ENCODE results near the gene SMIM10L1. TPM values are rescaled to one million over a fixed set of nuclear protein-coding genes. Genes with fewer than 3 reads are reported as not detected.

The SMIM10L1 gene
- total RNA-seq, 1 donor from 2014 or later = 8.4 TPM

DNA sequence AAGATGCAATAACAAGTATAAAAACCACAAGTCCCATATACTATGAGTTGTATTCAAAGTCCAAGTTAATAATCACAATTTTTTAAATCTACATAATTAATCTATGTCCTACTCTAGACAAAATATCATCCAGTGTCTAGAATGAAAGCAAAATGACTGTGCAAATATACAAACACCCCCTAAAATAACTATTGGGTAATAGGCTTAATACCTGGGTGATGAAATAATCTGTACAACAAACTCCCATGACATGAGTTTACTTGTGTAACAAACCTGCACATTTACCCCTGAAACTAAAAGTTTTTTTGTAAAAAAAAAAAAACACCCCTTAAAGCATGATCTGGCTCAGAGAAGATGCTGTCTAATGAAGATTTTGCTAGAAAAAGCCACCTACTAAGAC, 11.5 kb downstream of the SMIM10L1 start:
- ATAC-seq (no peak), DNase-seq (no peak)
- Histone ChIP-seq H3K36me3 (no peaks in the 10 kb centered on the region), H3K9me3 (no peaks in the 10 kb centered on the region), H3K4me1 (no peaks in the 10 kb centered on the region), H3K27me3 (ENCODE audit: low read depth) (no peaks in the 10 kb centered on the region), H3K4me3 (no peak overlapping the region), H3K27ac (no peak overlapping the region)
- intact Hi-C loops (cut with DNase I) = no loop called here
- TF ChIP-seq, protein P1, sequence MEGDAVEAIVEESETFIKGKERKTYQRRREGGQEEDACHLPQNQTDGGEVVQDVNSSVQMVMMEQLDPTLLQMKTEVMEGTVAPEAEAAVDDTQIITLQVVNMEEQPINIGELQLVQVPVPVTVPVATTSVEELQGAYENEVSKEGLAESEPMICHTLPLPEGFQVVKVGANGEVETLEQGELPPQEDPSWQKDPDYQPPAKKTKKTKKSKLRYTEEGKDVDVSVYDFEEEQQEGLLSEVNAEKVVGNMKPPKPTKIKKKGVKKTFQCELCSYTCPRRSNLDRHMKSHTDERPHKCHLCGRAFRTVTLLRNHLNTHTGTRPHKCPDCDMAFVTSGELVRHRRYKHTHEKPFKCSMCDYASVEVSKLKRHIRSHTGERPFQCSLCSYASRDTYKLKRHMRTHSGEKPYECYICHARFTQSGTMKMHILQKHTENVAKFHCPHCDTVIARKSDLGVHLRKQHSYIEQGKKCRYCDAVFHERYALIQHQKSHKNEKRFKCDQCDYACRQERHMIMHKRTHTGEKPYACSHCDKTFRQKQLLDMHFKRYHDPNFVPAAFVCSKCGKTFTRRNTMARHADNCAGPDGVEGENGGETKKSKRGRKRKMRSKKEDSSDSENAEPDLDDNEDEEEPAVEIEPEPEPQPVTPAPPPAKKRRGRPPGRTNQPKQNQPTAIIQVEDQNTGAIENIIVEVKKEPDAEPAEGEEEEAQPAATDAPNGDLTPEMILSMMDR (IDR thresholded peaks at IDR 0.05) = no peak

DNA sequence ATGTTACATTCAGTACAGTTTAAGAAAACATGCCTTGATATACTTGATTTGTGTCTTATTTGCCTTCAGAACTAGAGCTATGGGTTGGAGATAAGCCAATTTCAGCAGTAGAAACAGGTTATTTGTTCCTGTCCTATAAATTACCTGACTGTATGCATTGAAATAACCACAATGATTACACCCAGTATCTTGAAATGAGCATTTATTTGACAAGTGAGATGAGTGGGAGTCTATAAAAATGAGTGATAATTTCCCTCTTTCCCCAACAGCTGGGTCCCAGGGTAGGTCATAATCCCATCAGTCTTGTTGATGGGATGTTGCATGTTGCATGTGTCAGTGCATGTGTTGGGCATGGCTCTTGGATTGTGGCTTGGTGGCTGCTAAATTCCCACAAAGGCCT, 12.0 kb downstream of the SMIM10L1 start:
- ATAC-seq (no peak), DNase-seq (no peak)
- H3K9me3 ChIP-seq = no peaks in the 10 kb centered on the region
- intact Hi-C loops (cut with DNase I) = no loop called here
- TF ChIP-seq, protein P1 (IDR thresholded peaks at IDR 0.05) = no peak
- no peak overlapping the region for H3K4me3 ChIP-seq
- H3K27me3 ChIP-seq (ENCODE audit: low read depth) = no peaks in the 10 kb centered on the region
- no peak overlapping the region for H3K27ac ChIP-seq
- H3K36me3 ChIP-seq = no peaks in the 10 kb centered on the region
- H3K4me1 ChIP-seq = no peaks in the 10 kb centered on the region

DNA sequence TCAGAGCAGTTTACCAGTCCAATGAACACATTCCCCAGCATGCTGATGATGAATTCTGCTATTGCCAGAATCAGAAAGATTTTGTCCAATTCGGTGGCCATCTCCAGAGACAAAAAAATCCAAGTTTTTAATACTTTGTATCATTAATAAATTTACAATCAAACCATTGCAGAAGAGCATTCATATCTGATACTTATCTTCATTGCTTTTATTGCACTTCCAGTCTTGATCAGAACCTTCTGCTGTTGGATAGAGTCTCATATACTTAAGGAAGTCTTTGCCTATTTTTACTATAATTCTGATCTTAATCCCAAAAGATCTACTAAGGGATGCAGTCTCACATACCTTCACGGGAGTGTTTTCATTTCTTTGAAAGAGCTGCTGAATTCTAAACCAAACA, 15.8 kb downstream of the SMIM10L1 start, which contains the start of gene TAS2R42:
Gene TAS2R42, minus strand, starts transcription at position 101 of the 400 bp plus-strand sequence. Its CDS starts 0 bp downstream, at position 101.
- Histone ChIP-seq H3K36me3 (no peaks in the 10 kb centered on the region), H3K9me3 (no peaks in the 10 kb centered on the region), H3K4me1 (no peaks in the 10 kb centered on the region), H3K27ac (no peak within 1 kb of the TSS), H3K27me3 (ENCODE audit: low read depth) (no peaks in the 10 kb centered on the region), H3K4me3 (no peak within 1 kb of the TSS)
- ATAC-seq = no peak
- TF ChIP-seq, protein P1 (IDR thresholded peaks at IDR 0.05) = no peak
- intact Hi-C loops (cut with DNase I) = no loop called here
- DNase-seq = no peak

DNA sequence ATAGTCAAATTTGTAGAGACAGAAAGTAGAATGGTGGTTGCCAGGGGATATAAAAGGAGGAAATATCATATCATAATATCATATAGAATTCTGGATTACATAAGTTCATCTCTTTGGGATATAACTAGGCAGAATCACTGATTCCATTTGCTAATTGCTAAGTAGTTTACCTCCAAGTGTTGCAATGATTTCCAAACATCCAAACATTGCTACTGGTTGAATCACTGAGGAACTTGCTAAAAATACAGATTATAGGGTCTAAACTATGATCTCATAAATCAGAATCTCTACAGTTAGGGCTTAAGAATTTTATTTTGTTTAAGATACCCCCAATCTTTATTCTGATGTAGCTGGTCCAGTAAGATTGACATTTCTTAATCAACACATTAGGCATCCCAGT, 31.8 kb downstream of the SMIM10L1 start:
- no peak overlapping the region for H3K27ac ChIP-seq
- H3K4me1 ChIP-seq = no peaks in the 10 kb centered on the region
- TF ChIP-seq, protein P1 (IDR thresholded peaks at IDR 0.05) = no peak
- DNase-seq = no peak
- no peaks in the 10 kb centered on the region for H3K27me3 ChIP-seq (ENCODE audit: low read depth)
- intact Hi-C loops (cut with DNase I) = no loop called here
- H3K9me3 ChIP-seq = no peaks in the 10 kb centered on the region
- H3K4me3 ChIP-seq = no peak overlapping the region
- ATAC-seq = no peak
- H3K36me3 ChIP-seq = no peaks in the 10 kb centered on the region

DNA sequence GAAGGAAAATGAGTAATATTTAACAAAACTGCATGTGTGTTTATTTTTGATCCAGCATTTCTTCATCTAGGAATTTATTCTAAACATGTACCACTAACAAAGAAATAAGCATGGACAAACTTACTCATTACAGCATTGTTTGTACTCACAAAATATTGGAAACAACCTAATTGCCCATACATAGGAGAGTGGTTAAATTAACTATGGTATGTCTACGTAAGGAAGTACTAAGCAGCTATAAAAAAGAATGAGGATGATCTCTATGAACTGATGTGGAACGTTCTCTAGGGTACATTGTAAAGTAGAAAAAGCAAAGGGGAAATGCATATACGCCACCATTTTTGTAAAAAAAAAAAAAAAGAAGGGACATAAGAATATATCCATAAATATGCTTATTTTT, 33.2 kb downstream of the SMIM10L1 start:
- no peaks in the 10 kb centered on the region for H3K4me1 ChIP-seq
- DNase-seq (no peak), ATAC-seq (no peak)
- H3K27ac ChIP-seq = no peak overlapping the region
- H3K4me3 ChIP-seq = no peak overlapping the region
- H3K36me3 ChIP-seq = no peaks in the 10 kb centered on the region
- H3K9me3 ChIP-seq = no peaks in the 10 kb centered on the region
- intact Hi-C loops (cut with DNase I) = no loop called here
- TF ChIP-seq, protein P1 (IDR thresholded peaks at IDR 0.05) = no peak
- no peaks in the 10 kb centered on the region for H3K27me3 ChIP-seq (ENCODE audit: low read depth)

DNA sequence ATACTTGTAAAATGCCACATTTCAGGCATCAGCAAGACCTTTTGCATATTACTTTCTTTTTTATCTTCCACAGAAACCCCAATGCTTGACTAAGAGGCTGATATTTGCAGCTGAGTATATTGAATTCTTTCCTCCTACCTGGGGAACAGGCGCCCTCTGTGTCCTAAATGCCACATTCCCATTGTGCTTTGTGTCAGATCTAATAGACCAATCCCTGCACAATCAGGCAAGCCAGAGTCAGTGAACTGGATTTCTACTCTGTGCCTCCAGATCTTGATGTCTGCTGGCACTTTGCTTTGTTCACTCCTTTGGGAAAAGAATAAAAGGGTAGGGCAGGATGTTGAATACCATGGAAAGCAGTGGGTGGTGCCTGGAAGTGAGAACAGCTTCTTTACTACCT, 38.1 kb downstream of the SMIM10L1 start:
- no peak for ATAC-seq
- TF ChIP-seq, protein P1 (IDR thresholded peaks at IDR 0.05) = no peak

More for the DNA sequence above, 38.1 kb downstream of the SMIM10L1 start:
- no peak for DNase-seq
- Histone ChIP-seq H3K27ac (no peak overlapping the region), H3K9me3 (no peaks in the 10 kb centered on the region), H3K36me3 (no peaks in the 10 kb centered on the region), H3K4me1 (no peaks in the 10 kb centered on the region), H3K4me3 (no peak overlapping the region), H3K27me3 (ENCODE audit: low read depth) (no peaks in the 10 kb centered on the region)
- intact Hi-C loops (cut with DNase I) = no loop called here

Measured in lower lobe of right lung (tissue), 2 donors.